Lower leg skin (tissue), 4 donors: ENCODE results near the gene FSTL1. TPM values are rescaled to one million over a fixed set of nuclear protein-coding genes. Genes with fewer than 3 reads are reported as not detected.

Source experiments
- DNase-seq, 2 donors: peaks; one replicate each; pipeline ENCODE4 v3.0.0-alpha.2; 2019; ENCODE audit warnings: low spot score in 2 of 2
- H3K4me3 ChIP-seq: fragments of 200-600 bp; sonication (generic); 2 replicates; pipeline ENCODE4 v1.5.1; 2017; ENCODE audit warnings: mild to moderate bottlenecking, low read depth; ENCODE audit not compliant: poor library complexity, severe bottlenecking
- CTCF ChIP-seq, 3 donors: fragments of 450-650 bp; IDR thresholded peaks; one replicate each; pipeline ENCODE4 v1.5.1; 2016; ENCODE audit warnings: antibody characterized with exemption in 3 of 3, mild to moderate bottlenecking in 3 of 3, moderate library complexity in 2 of 3
- POLR2A ChIP-seq, 2 donors: fragments of 450-650 bp; IDR thresholded peaks; one replicate each; pipeline ENCODE4 v1.6.1; 2016 to 2017; ENCODE audit warnings: antibody characterized with exemption in 2 of 2, mild to moderate bottlenecking in 1 of 2, moderate library complexity in 1 of 2
- WGBS, 2 donors: methylation state at CpG; one replicate each; pipeline ENCODE4 v1.1.5; 2018; 5-methylcytosine and 5-hydroxymethylcytosine counted together
- intact Hi-C: fragments of 100-400 bp; cut with DNase I; formaldehyde crosslinking; loops from one replicate; pipeline ENCODE4 v1.15.0; 2023; ENCODE audit warnings: low total_unique reads
- total RNA-seq, 4 donors: library from RNA; depleted of rRNA; stranded (reverse); fragments of >200 nt; gene quantifications; one replicate each; pipeline ENCODE4 v1.1.0, GENCODE V29; 2016

Gene FSTL1
- total RNA-seq, 4 donors from 2014 or later: 52.8 to 207 (median 104) TPM

- H3K4me3 ChIP-seq: no peak overlapping the region
Measured at GRCh38 chr3:120449251-120449650, 1.5 kb downstream of the FSTL1 start.

GRCh38 chr3:120448756-120449155 lies 2.0 kb downstream of the FSTL1 start:
- TF ChIP-seq CTCF (IDR thresholded peaks at IDR 0.05): no peak
- TF ChIP-seq POLR2A (IDR thresholded peaks at IDR 0.05): no peak
- intact Hi-C loops: no loop called here
- H3K4me3 ChIP-seq: no peak overlapping the region
- 56 to 61% methylated on average over 2 of the region's 2 CpGs for WGBS, 2 donors
- DNase-seq: no peak

More at GRCh38 chr3:120449251-120449650, 1.5 kb downstream of the FSTL1 start:
- TF ChIP-seq CTCF (IDR thresholded peaks at IDR 0.05) (no peak), POLR2A (IDR thresholded peaks at IDR 0.05) (no peak)
- intact Hi-C loops: no loop called here
- DNase-seq: no peak
- 59 to 60% methylated on average over 6 of the region's 6 CpGs for WGBS, 2 donors

- intact Hi-C loops: no loop called here
- no peak for DNase-seq
- H3K4me3 ChIP-seq: no peak overlapping the region
- WGBS, 2 donors: 88 to 100% methylated on average over 1 of the region's 1 CpG
- TF ChIP-seq POLR2A (IDR thresholded peaks at IDR 0.05) (no peak), CTCF (IDR thresholded peaks at IDR 0.05) (no peak)
Measured at GRCh38 chr3:120446891-120447668, 3.7 kb downstream of the FSTL1 start.

- WGBS, 2 donors: 77 to 82% methylated on average over 5 of the region's 5 CpGs
- intact Hi-C loops: no loop called here
- TF ChIP-seq CTCF (IDR thresholded peaks at IDR 0.05) (no peak), POLR2A (IDR thresholded peaks at IDR 0.05) (no peak)
- no peak overlapping the region for H3K4me3 ChIP-seq
- DNase-seq: peak in 1 of 2 donors; percentile 46
Measured at GRCh38 chr3:120445654-120446053, 5.1 kb downstream of the FSTL1 start.

GRCh38 chr3:120443626-120444123 lies 7.1 kb downstream of the FSTL1 start:
- intact Hi-C loops: no loop called here
- TF ChIP-seq POLR2A (IDR thresholded peaks at IDR 0.05) (no peak), CTCF (IDR thresholded peaks at IDR 0.05) (no peak)
- WGBS, 2 donors: 42 to 73% methylated on average over 1 of the region's 1 CpG
- DNase-seq: no peak
- no peak overlapping the region for H3K4me3 ChIP-seq
